Measurements from ENCODE around the gene KCNN3. TPM values are rescaled to one million over a fixed set of nuclear protein-coding genes. Genes with fewer than 3 reads are reported as not detected.

Gene KCNN3
- total and polyA plus RNA-seq, 2 of the 8 experiments (the other 6 are each of a cell fraction or from before 2014, with no cell fraction given): 2.8 to 3.7 TPM

DNA sequence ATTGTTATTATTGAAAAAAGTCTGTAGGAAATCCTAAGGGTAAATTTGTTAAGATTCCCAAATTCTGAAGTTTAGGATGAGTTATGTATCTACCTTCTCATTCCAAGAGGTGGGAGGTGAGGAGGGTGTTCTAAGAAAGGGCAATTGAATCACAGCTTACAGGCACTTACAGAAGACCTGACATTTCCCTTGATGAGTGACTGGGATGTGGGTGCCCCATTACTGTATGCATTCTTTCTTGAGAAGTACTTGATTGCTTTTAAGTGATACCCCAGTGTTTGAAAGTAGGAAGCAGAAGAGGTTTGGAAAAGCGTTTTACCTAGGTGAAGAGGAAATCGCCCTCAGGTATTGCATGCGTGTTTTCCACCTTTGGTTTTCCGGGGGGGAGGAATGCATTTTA is 175.1 kb downstream of the KCNN3 start (continued):
- TF ChIP-seq SIN3A (conservative IDR thresholded peaks at IDR 0.05 in 1 of 2, IDR thresholded peaks at IDR 0.05 in 1 of 2; ENCODE audit: low read depth in 1 of 2, low read length in 2 of 2): no peak
